K562 (cell line): Measurements from ENCODE around the gene ZMIZ1. TPM values are rescaled to one million over a fixed set of nuclear protein-coding genes. Genes with fewer than 3 reads are reported as not detected.

Experiments used
- ARNT ChIP-seq, 2 experiments: fragments of 450-650 bp; IDR thresholded peaks; 2 replicates each; pipeline ENCODE4 v1.6.1; 2016; ENCODE audit warnings: mild to moderate bottlenecking in 1 of 2
- BCLAF1 ChIP-seq, 2 experiments: fragments of 450-650 bp in 1 of 2; IDR thresholded peaks; 2 replicates each; pipeline ENCODE4 v1.6.1; 2011 to 2017; ENCODE audit warnings: low read depth in 2 of 2, antibody characterized with exemption in 1 of 2, borderline replicate concordance in 1 of 2, low read length in 1 of 2, mild to moderate bottlenecking in 1 of 2, mixed read lengths in 1 of 2; ENCODE audit not compliant: control insufficient read depth in 1 of 2
- CBFA2T3 ChIP-seq: fragments of 450-650 bp; IDR thresholded peaks from 2 replicates; pipeline ENCODE4 v1.6.1; 2017
- ETS2 ChIP-seq: IDR thresholded peaks from 2 replicates; pipeline ENCODE4 v1.6.1; 2016; ENCODE audit warnings: borderline replicate concordance, missing genetic modification characterization, mild to moderate bottlenecking, moderate library complexity, missing compliant biosample characterization; ENCODE audit not compliant: poor library complexity, severe bottlenecking
- HSF4 ChIP-seq: fragments of 250-450 bp; sonication (Bioruptor Pico); IDR thresholded peaks from 2 replicates; pipeline ENCODE4 v2.1.2; 2022; ENCODE audit warnings: mild to moderate bottlenecking, moderate library complexity, borderline replicate concordance
- JUND ChIP-seq, 2 experiments: IDR thresholded peaks; 2 replicates in 1 of 2; 3 replicates in 1 of 2; pipeline ENCODE4 v1.6.1; 2011; ENCODE audit warnings: borderline replicate concordance in 2 of 2, low read depth in 2 of 2, low read length in 2 of 2, improper control_type of control experiment in 1 of 2, missing biosample characterization in 1 of 2, missing genetic modification characterization in 1 of 2, missing genetic modification reagents in 1 of 2
- MLLT1 ChIP-seq, 2 experiments: fragments of 450-650 bp; IDR thresholded peaks; 2 replicates each; pipeline ENCODE4 v1.6.1; 2016
- PTBP1 ChIP-seq: fragments of 200-400 bp; formaldehyde crosslinking; IDR thresholded peaks from 2 replicates; pipeline ENCODE4 v1.6.1; 2017; ENCODE audit warnings: low read depth, low read length
- PYGO2 ChIP-seq: fragments of 450-650 bp; IDR thresholded peaks from 2 replicates; pipeline ENCODE4 v1.6.1; 2016; ENCODE audit warnings: mild to moderate bottlenecking, missing genetic modification characterization, moderate library complexity, missing compliant biosample characterization
- SRSF3 ChIP-seq: fragments of 200-400 bp; formaldehyde crosslinking; IDR thresholded peaks from 2 replicates; pipeline ENCODE4 v1.6.1; 2016; ENCODE audit warnings: mild to moderate bottlenecking, low read length, moderate library complexity; ENCODE audit not compliant: insufficient read depth
- ZNF143 ChIP-seq: sonication (generic); formaldehyde crosslinking; IDR thresholded peaks from 2 replicates; pipeline ENCODE4 v1.9.0; 2022; ENCODE audit warnings: mild to moderate bottlenecking, missing genetic modification reagents
- ZNF318 ChIP-seq, 2 experiments: fragments of 450-650 bp; IDR thresholded peaks; 2 replicates each; pipeline ENCODE4 v1.6.1; 2016; ENCODE audit warnings: mild to moderate bottlenecking in 2 of 2, borderline replicate concordance in 1 of 2, low read depth in 1 of 2, moderate library complexity in 1 of 2
- polyA plus RNA-seq, 8 experiments: library from polyadenylated mRNA; depleted of rRNA in 4 of 8; stranded (reverse) in 5 of 8; unstranded in 3 of 8; fragments of >200 nt; fragmentation: Nextera tagmentation in 2 of 8; fragmentation: Illumina TruSeq in 1 of 8; extraction: Ambion mirVana in 2 of 8; extraction: Trizol in 1 of 8; gene quantifications; 2 replicates each; pipeline versions ENCODE4 v1.2.1 to v1.2.3, GENCODE V29; 2011 to 2014; ENCODE audit warnings: inconsistent platforms in 1 of 8, missing spikeins in 1 of 8
- total RNA-seq, 7 experiments: library from RNA; depleted of rRNA in 6 of 7; stranded (reverse); fragments of >200 nt in 6 of 7; fragmentation: Illumina TruSeq in 2 of 7; extraction: Trizol in 2 of 7; gene quantifications; 2 replicates each; pipeline versions ENCODE4 v1.2.1 to v1.2.3, GENCODE V29; 2011 to 2021; ENCODE audit warnings: low replicate concordance in 1 of 7

Gene ZMIZ1
- total and polyA plus RNA-seq, 9 of the 15 experiments (the other 6 are each of a cell fraction or from before 2014, with no cell fraction given): 1.0 to 37.3 (median 4.3) TPM

GRCh38 chr10:79149662-79150443, 81.1 kb downstream of the ZMIZ1 start (continued):
- TF ChIP-seq ZNF318 (IDR thresholded peaks at IDR 0.05; ENCODE audit: borderline replicate concordance in 1 of 2, low read depth in 1 of 2) (no peak), ARNT (IDR thresholded peaks at IDR 0.05) (no peak), JUND (IDR thresholded peaks at IDR 0.05; ENCODE audit: borderline replicate concordance, low read depth, low read length) (peak; percentile 55), JUND (tag; IDR thresholded peaks at IDR 0.05; ENCODE audit: borderline replicate concordance, low read depth, low read length) (peak; percentile 30; the same call in 1 of the 3 replicates), ETS2 (tag) (no peak), ZNF143 (CRISPR knock-in tag) (no peak), MLLT1 (IDR thresholded peaks at IDR 0.05) (peak in 1 of 2 experiments; percentile 17; a peak in 1 of 4 replicates), SRSF3 (no peak), PTBP1 (no peak), HSF4 (CRISPR knock-in tag) (no peak), BCLAF1 (IDR thresholded peaks at IDR 0.05; ENCODE audit: borderline replicate concordance in 1 of 2, control insufficient read depth in 1 of 2, low read depth in 2 of 2, low read length in 1 of 2) (no peak), CBFA2T3 (no peak; the same call in 1 of the 2 replicates), PYGO2 (no peak; the same call in 1 of the 2 replicates)
